SK-N-SH (cell line): ENCODE data around the gene NPC2. TPM values are rescaled to one million over a fixed set of nuclear protein-coding genes. Genes with fewer than 3 reads are reported as not detected.

Experiments
- CTCF ChIA-PET: fragments of 300-600, 350-600 bp; formaldehyde crosslinking; extraction: SDS; loops from one replicate; lab custom pipeline; 2021; lab: Yijun Ruan, JAX
- POLR2A ChIA-PET: fragments of 350-600 bp; sonication (Branson Sonifier 250); formaldehyde crosslinking; extraction: SDS; loops from one replicate; lab custom pipeline; 2020; ENCODE audit warnings: antibody characterized with exemption, inconsistent platforms; lab: Yijun Ruan, JAX
- DNase-seq: peaks from one replicate; pipeline ENCODE4 v3.0.0; 2012
- H2AFZ ChIP-seq: fragments of 200-600 bp; sonication (generic); 2 replicates; pipeline ENCODE4 v1.8.1; 2016; ENCODE audit warnings: antibody characterized with exemption, mild to moderate bottlenecking, low read depth
- H3F3A ChIP-seq: fragments of 200-600 bp; sonication (generic); replicated peaks from 2 replicates; pipeline ENCODE3; 2016; ENCODE audit warnings: antibody characterized with exemption, mild to moderate bottlenecking; ENCODE audit not compliant: insufficient read depth
- H3K27ac ChIP-seq, 2 experiments: fragments of 200-500 bp in 1 of 2; fragments of 200-600 bp in 1 of 2; sonication (Bioruptor generic) in 1 of 2; sonication (generic), shearing (Covaris generic) in 1 of 2; 2 replicates each; pipeline versions ENCODE4 v1.5.1 to v1.6.1; 2014 to 2016; ENCODE audit warnings: low read depth in 2 of 2, inconsistent platforms in 1 of 2, low read length in 1 of 2, mild to moderate bottlenecking in 1 of 2, mixed read lengths in 1 of 2
- H3K27me3 ChIP-seq: fragments of 200-600 bp; sonication (generic), shearing (Covaris generic); 2 replicates; pipeline ENCODE4 v1.6.1; 2016; ENCODE audit warnings: mixed run types; ENCODE audit not compliant: insufficient read depth
- H3K36me3 ChIP-seq, 2 experiments: fragments of 200-500 bp in 1 of 2; fragments of 200-600 bp in 1 of 2; sonication (Bioruptor generic) in 1 of 2; sonication (generic) in 1 of 2; replicated peaks in 1 of 2; 2 replicates each; pipeline versions ENCODE3 to v1.5.1; 2014 to 2016; ENCODE audit warnings: low read length in 1 of 2, mild to moderate bottlenecking in 1 of 2; ENCODE audit not compliant: insufficient read depth in 2 of 2, control insufficient read depth in 1 of 2
- H3K4me1 ChIP-seq, 2 experiments: fragments of 200-500 bp in 1 of 2; fragments of 200-600 bp in 1 of 2; sonication (Bioruptor generic) in 1 of 2; sonication (generic), shearing (Covaris generic) in 1 of 2; 2 replicates each; pipeline versions ENCODE4 v1.5.1 to v1.6.1; 2014 to 2016; ENCODE audit warnings: low read depth in 1 of 2, low read length in 1 of 2, mixed run types in 1 of 2; ENCODE audit not compliant: insufficient read depth in 2 of 2, control insufficient read depth in 1 of 2
- H3K4me2 ChIP-seq: fragments of 200-600 bp; sonication (generic), shearing (Covaris generic); 2 replicates; pipeline ENCODE4 v1.6.1; 2017; ENCODE audit warnings: mixed run types
- H3K4me3 ChIP-seq, 2 experiments: fragments of 200-500 bp in 1 of 2; fragments of 200-600 bp in 1 of 2; sonication (Bioruptor generic) in 1 of 2; sonication (generic), shearing (Covaris generic) in 1 of 2; 2 replicates each; pipeline versions ENCODE4 v1.5.1 to v1.8.1; 2014 to 2016; ENCODE audit warnings: low read depth in 2 of 2, inconsistent platforms in 1 of 2, low read length in 1 of 2, mild to moderate bottlenecking in 1 of 2, mixed read lengths in 1 of 2, moderate library complexity in 1 of 2
- H3K79me2 ChIP-seq: fragments of 200-600 bp; sonication (generic); 2 replicates; pipeline ENCODE4 v1.8.1; 2017; ENCODE audit warnings: mild to moderate bottlenecking; ENCODE audit not compliant: insufficient read depth
- H3K9ac ChIP-seq: fragments of 200-600 bp; sonication (generic); 2 replicates; pipeline ENCODE4 v1.6.1; 2017; ENCODE audit warnings: mixed run types
- H3K9me2 ChIP-seq: fragments of 200-600 bp; sonication (generic); 2 replicates; pipeline ENCODE4 v1.6.1; 2017; ENCODE audit warnings: mixed run types
- H3K9me3 ChIP-seq: fragments of 200-600 bp; sonication (generic); 2 replicates; pipeline ENCODE4 v1.6.1; 2017; ENCODE audit warnings: mixed run types, mild to moderate bottlenecking, moderate library complexity
- H4K20me1 ChIP-seq: fragments of 200-600 bp; sonication (generic); 2 replicates; pipeline ENCODE4 v1.6.1; 2017; ENCODE audit warnings: mild to moderate bottlenecking, mixed run types; ENCODE audit not compliant: insufficient read depth
- CHD2 ChIP-seq: fragments of 150-350 bp; IDR thresholded peaks from 2 replicates; pipeline ENCODE4 v1.6.1; 2018; ENCODE audit warnings: low read length; ENCODE audit not compliant: partially characterized antibody
- ELF1 ChIP-seq: IDR thresholded peaks from 2 replicates; pipeline ENCODE4 v1.4.0; 2012
- EP300 ChIP-seq, 2 experiments: IDR thresholded peaks; 2 replicates each; pipeline versions ENCODE4 v1.4.0 to v1.6.1; 2012; ENCODE audit warnings: borderline replicate concordance in 1 of 2, low read depth in 1 of 2, low read length in 1 of 2
- FOSL2 ChIP-seq: IDR thresholded peaks from 2 replicates; pipeline ENCODE4 v1.4.0; 2012; ENCODE audit warnings: low read depth, mild to moderate bottlenecking, moderate library complexity, borderline replicate concordance
- FOXJ3 ChIP-seq: sonication (generic); formaldehyde crosslinking; IDR thresholded peaks from 2 replicates; pipeline ENCODE4 v1.5.1; 2020; ENCODE audit warnings: mild to moderate bottlenecking, missing genetic modification reagents
- GABPA ChIP-seq: IDR thresholded peaks from 2 replicates; pipeline ENCODE4 v1.4.0; 2012; ENCODE audit warnings: low read depth, mild to moderate bottlenecking
- GATA2 ChIP-seq: sonication (generic); formaldehyde crosslinking; IDR thresholded peaks from 2 replicates; pipeline ENCODE4 v1.5.0; 2020; ENCODE audit warnings: mild to moderate bottlenecking, missing genetic modification reagents
- JUND ChIP-seq: IDR thresholded peaks from 2 replicates; pipeline ENCODE4 v1.4.0; 2012
- MEF2A ChIP-seq: IDR thresholded peaks from 2 replicates; pipeline ENCODE4 v1.4.0; 2012; ENCODE audit warnings: low read depth, borderline replicate concordance
- MXI1 ChIP-seq: IDR thresholded peaks from 2 replicates; pipeline ENCODE4 v1.6.1; 2012; ENCODE audit warnings: mild to moderate bottlenecking, low read depth, low read length, improper control_type of control experiment
- NFIC ChIP-seq: IDR thresholded peaks from 2 replicates; pipeline ENCODE4 v1.4.0; 2012; ENCODE audit warnings: borderline replicate concordance
- NRF1 ChIP-seq: IDR thresholded peaks from 2 replicates; pipeline ENCODE4 v1.6.1; 2012; ENCODE audit warnings: low read depth, mild to moderate bottlenecking, low read length
- POLR2AphosphoS5 ChIP-seq: IDR thresholded peaks from 2 replicates; pipeline ENCODE4 v1.6.1; 2012; ENCODE audit warnings: low read depth, low read length
- RCOR1 ChIP-seq: fragments of 150-350 bp; IDR thresholded peaks from 2 replicates; pipeline ENCODE4 v1.6.1; 2017; ENCODE audit warnings: antibody characterized with exemption, low read length
- RXRA ChIP-seq: IDR thresholded peaks from 2 replicates; pipeline ENCODE4 v1.4.0; 2012; ENCODE audit warnings: low read depth, mild to moderate bottlenecking, borderline replicate concordance
- TAF1 ChIP-seq: IDR thresholded peaks from 2 replicates; pipeline ENCODE4 v1.6.1; 2012; ENCODE audit warnings: low read depth, mild to moderate bottlenecking, low read length, moderate library complexity, borderline replicate concordance
- TEAD4 ChIP-seq: IDR thresholded peaks from 2 replicates; pipeline ENCODE4 v1.4.0; 2012; ENCODE audit warnings: mild to moderate bottlenecking, borderline replicate concordance; ENCODE audit not compliant: insufficient read depth
- WGBS: methylation state at CpG from one replicate; pipeline ENCODE4 v1.1.6; 2017; ENCODE audit warnings: low lambda C conversion rate; 5-methylcytosine and 5-hydroxymethylcytosine counted together
- polyA plus RNA-seq, 3 experiments: library from polyadenylated mRNA; depleted of rRNA; stranded (reverse); fragments of >200 nt; gene quantifications; 2 replicates each; pipeline ENCODE4 v1.2.3, GENCODE V29; 2012
- TF ChIP-seq, protein P1 (sequence below): fragments of 150-350 bp; IDR thresholded peaks from 2 replicates; pipeline ENCODE4 v1.6.1; 2017; ENCODE audit warnings: antibody characterized with exemption, low read length, low read depth, borderline replicate concordance
- TF ChIP-seq, protein P2 (sequence below): IDR thresholded peaks from 2 replicates; pipeline ENCODE4 v1.6.1; 2012; ENCODE audit warnings: mild to moderate bottlenecking, low read depth, low read length, moderate library complexity
- TF ChIP-seq, protein P3 (sequence below): IDR thresholded peaks from 2 replicates; pipeline ENCODE4 v1.4.0; 2012; ENCODE audit warnings: low read depth
- TF ChIP-seq, protein P4 (sequence below): IDR thresholded peaks from 2 replicates; pipeline ENCODE4; 2012
- TF ChIP-seq, protein P5 (sequence below): IDR thresholded peaks from 2 replicates; pipeline ENCODE4 v1.4.0; 2012; ENCODE audit warnings: low read depth, borderline replicate concordance
- TF ChIP-seq, protein P6 (sequence below): IDR thresholded peaks from 2 replicates; pipeline ENCODE4 v1.4.0; 2012; ENCODE audit warnings: low read depth, borderline replicate concordance

The NPC2 gene
- polyA plus RNA-seq, 1 of the 3 experiments (the other 2 are of a cell fraction) = 522 TPM

DNA sequence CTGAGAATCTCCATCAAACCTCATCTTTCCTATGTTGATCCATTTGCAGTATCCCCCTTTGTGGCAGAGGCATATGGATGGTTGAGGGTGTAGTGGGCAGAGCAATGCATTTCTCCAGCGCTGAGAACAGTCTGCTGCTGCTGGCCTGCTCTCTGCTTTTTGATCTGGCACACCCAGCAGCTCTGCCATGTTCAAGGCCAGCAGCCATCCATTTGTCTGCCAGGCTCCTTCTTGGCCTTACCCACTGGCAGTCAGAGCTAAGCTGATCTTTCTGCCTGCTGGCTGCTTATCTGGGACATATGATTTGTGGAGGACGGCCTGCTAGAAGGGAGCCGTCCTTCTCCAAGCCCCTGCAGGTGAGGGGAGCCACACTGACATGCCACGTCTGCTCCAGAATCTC is 17.0 kb downstream of the NPC2 start (continued):
- TF ChIP-seq, protein P1, sequence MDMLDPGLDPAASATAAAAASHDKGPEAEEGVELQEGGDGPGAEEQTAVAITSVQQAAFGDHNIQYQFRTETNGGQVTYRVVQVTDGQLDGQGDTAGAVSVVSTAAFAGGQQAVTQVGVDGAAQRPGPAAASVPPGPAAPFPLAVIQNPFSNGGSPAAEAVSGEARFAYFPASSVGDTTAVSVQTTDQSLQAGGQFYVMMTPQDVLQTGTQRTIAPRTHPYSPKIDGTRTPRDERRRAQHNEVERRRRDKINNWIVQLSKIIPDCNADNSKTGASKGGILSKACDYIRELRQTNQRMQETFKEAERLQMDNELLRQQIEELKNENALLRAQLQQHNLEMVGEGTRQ = no peak
- TF ChIP-seq, protein P2, sequence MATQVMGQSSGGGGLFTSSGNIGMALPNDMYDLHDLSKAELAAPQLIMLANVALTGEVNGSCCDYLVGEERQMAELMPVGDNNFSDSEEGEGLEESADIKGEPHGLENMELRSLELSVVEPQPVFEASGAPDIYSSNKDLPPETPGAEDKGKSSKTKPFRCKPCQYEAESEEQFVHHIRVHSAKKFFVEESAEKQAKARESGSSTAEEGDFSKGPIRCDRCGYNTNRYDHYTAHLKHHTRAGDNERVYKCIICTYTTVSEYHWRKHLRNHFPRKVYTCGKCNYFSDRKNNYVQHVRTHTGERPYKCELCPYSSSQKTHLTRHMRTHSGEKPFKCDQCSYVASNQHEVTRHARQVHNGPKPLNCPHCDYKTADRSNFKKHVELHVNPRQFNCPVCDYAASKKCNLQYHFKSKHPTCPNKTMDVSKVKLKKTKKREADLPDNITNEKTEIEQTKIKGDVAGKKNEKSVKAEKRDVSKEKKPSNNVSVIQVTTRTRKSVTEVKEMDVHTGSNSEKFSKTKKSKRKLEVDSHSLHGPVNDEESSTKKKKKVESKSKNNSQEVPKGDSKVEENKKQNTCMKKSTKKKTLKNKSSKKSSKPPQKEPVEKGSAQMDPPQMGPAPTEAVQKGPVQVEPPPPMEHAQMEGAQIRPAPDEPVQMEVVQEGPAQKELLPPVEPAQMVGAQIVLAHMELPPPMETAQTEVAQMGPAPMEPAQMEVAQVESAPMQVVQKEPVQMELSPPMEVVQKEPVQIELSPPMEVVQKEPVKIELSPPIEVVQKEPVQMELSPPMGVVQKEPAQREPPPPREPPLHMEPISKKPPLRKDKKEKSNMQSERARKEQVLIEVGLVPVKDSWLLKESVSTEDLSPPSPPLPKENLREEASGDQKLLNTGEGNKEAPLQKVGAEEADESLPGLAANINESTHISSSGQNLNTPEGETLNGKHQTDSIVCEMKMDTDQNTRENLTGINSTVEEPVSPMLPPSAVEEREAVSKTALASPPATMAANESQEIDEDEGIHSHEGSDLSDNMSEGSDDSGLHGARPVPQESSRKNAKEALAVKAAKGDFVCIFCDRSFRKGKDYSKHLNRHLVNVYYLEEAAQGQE = no peak

DNA sequence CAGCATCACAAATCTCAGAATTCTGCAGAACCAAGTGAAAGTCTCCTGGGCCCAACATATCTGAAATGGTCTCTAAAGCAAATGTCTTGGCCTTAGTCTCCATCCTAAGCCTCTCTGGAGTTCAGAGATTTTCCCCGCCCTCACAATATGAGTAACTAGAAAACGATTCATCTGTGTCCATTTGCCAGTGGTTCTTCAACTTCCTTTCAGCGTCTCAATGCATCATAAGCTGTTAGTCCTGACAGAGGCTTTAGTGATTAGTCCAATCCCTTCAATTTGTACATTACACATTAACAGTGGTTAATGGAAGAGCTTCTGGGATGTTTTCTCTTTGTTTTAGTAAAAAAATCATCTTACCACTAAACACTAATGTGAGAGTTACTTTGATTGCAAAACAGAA is 17.4 kb downstream of the NPC2 start:
- peaks cover 0 to 4% of the 10 kb centered on the region in 2 experiments; a peak in 1 of 4 replicates for H3K4me1 ChIP-seq
- no peaks in the 10 kb centered on the region for H3K9me3 ChIP-seq
- peak overlapping the region in 1 of 2 experiments; percentile 48; a peak in 2 of 4 replicates for H3K27ac ChIP-seq
- H4K20me1 ChIP-seq = no peaks in the 10 kb centered on the region
- peaks cover 5 to 29% of the 10 kb centered on the region in 2 experiments for H3K36me3 ChIP-seq
- H3K9me2 ChIP-seq = no peaks in the 10 kb centered on the region
- 34% methylated on average over 3 of the region's 3 CpGs for WGBS
- H2AFZ ChIP-seq = peak overlapping the region; percentile 80
- peak overlapping the region; percentile 22; the same call in 1 of the 2 replicates for H3K9ac ChIP-seq
- POLR2A ChIA-PET = no interaction called here
- no peak overlapping the region for H3K4me3 ChIP-seq
- H3K79me2 ChIP-seq = no peaks in the 10 kb centered on the region
- H3K27me3 ChIP-seq = no peaks in the 10 kb centered on the region
- peaks cover 6% of the 10 kb centered on the region for H3F3A ChIP-seq
- DNase-seq = no peak
- no peak overlapping the region for H3K4me2 ChIP-seq
- CTCF ChIA-PET = interaction anchor here (0.9 to 10.1 kb wide), 4 partner anchors 18 to 144 kb away, joined by 3 to 249 read pairs (median 4); partner anchors contain the start of gene LTBP2
- TF ChIP-seq ELF1 (no peak), POLR2AphosphoS5 (no peak), EP300 (IDR thresholded peaks at IDR 0.05; ENCODE audit: borderline replicate concordance in 1 of 2, low read depth in 1 of 2, low read length in 1 of 2) (no peak), RXRA (no peak), MXI1 (no peak), NRF1 (no peak), TAF1 (no peak), CHD2 (no peak), JUND (peak; percentile 40; the same call in 1 of the 2 replicates), GABPA (no peak), RCOR1 (no peak), GATA2 (CRISPR knock-in tag) (no peak), MEF2A (no peak), TEAD4 (no peak), NFIC (no peak), FOSL2 (peak; percentile 33), FOXJ3 (CRISPR knock-in tag) (no peak)
- TF ChIP-seq, protein P3, sequence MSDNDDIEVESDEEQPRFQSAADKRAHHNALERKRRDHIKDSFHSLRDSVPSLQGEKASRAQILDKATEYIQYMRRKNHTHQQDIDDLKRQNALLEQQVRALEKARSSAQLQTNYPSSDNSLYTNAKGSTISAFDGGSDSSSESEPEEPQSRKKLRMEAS = no peak
- TF ChIP-seq, protein P4, sequence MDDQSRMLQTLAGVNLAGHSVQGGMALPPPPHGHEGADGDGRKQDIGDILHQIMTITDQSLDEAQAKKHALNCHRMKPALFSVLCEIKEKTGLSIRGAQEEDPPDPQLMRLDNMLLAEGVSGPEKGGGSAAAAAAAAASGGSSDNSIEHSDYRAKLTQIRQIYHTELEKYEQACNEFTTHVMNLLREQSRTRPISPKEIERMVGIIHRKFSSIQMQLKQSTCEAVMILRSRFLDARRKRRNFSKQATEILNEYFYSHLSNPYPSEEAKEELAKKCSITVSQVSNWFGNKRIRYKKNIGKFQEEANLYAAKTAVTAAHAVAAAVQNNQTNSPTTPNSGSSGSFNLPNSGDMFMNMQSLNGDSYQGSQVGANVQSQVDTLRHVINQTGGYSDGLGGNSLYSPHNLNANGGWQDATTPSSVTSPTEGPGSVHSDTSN = peak; percentile 68
- TF ChIP-seq, protein P1 = no peak
- TF ChIP-seq, protein P5, sequence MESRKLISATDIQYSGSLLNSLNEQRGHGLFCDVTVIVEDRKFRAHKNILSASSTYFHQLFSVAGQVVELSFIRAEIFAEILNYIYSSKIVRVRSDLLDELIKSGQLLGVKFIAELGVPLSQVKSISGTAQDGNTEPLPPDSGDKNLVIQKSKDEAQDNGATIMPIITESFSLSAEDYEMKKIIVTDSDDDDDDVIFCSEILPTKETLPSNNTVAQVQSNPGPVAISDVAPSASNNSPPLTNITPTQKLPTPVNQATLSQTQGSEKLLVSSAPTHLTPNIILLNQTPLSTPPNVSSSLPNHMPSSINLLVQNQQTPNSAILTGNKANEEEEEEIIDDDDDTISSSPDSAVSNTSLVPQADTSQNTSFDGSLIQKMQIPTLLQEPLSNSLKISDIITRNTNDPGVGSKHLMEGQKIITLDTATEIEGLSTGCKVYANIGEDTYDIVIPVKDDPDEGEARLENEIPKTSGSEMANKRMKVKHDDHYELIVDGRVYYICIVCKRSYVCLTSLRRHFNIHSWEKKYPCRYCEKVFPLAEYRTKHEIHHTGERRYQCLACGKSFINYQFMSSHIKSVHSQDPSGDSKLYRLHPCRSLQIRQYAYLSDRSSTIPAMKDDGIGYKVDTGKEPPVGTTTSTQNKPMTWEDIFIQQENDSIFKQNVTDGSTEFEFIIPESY = no peak
- TF ChIP-seq, protein P6, sequence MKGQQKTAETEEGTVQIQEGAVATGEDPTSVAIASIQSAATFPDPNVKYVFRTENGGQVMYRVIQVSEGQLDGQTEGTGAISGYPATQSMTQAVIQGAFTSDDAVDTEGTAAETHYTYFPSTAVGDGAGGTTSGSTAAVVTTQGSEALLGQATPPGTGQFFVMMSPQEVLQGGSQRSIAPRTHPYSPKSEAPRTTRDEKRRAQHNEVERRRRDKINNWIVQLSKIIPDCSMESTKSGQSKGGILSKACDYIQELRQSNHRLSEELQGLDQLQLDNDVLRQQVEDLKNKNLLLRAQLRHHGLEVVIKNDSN = no peak
